ENCODE measurements around the gene TBC1D25.
A peak's percentile ranks its signal among the peaks of the same experiment; 100 is the strongest.

The TBC1D25 gene

DNA sequence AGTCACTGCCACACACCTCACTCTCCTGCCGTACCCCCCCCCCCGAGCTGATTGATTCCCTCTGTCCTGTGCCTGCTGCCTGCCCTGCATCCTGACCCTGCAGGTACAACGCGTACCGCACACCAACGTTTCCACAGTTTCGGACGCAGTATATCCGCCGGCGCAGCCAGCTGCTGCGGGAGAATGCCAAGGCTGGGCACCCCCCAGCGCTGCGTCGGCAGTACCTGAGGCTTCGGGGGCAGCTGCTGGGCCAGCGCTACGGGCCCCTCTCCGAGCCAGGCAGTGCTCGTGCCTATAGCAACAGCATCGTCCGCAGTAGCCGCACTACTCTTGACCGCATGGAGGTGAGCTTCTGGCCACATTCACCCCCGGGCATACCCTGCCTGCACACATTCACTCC lies 59.1 kb downstream of the TBC1D25 start:
- DNase-seq: peak in 1 of 51 donors; percentile 3

DNA sequence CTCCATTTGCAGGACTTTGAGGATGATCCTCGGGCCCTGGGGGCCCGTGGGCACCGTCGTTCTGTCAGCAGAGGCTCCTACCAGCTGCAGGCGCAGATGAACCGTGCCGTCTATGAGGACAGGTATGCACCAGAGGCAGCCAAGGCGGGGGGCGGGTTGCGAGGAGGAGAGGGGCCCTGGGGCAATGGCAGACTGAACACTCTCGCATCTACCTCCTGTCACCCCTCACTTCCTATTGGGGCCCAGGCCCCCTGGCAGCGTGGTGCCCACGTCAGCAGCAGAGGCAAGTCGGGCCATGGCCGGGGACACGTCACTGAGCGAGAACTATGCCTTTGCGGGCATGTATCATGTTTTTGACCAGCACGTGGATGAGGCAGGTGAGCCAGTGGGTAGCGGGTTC lies 59.8 kb downstream of the TBC1D25 start:
- no peak for DNase-seq

DNA sequence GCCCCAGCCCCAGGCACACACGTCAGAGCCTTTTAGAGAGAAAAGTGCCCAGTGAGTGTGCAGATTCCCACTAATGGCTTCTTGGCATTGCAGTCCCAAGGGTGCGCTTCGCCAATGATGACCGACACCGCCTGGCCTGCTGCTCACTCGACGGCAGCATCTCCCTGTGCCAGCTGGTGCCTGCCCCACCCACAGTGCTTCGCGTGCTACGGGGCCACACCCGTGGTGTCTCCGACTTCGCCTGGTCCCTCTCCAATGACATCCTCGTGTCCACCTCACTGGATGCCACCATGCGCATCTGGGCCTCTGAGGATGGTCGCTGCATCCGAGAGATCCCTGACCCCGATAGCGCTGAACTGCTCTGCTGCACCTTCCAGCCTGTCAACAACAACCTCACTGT lies 60.7 kb downstream of the TBC1D25 start:
- DNase-seq: no peak

DNA sequence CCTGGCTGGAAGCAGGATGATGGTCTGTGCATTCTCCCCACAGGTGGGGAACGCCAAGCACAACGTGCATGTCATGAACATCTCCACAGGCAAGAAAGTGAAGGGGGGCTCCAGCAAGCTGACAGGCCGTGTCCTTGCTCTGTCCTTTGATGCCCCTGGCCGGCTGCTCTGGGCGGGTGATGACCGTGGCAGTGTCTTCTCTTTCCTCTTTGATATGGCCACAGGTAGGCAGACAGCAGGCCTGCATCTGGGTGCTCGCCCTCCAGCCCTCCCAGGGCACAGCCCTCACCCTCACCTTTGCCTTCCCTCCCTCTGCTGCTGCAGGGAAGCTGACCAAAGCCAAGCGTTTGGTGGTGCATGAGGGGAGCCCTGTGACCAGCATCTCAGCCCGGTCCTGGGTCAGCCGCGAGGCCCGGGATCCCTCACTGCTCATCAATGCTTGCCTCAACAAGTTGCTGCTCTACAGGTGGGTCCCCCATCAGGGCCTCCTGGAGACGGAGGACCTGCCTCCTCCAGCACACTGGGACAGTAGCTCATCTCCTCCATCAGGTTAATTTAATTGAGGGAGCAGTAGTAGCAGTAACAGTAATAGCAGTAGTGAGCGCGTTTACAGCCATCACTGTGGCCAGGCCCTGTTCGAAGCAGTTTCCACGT lies 62.4 kb downstream of the TBC1D25 start:
- no peak for DNase-seq

DNA sequence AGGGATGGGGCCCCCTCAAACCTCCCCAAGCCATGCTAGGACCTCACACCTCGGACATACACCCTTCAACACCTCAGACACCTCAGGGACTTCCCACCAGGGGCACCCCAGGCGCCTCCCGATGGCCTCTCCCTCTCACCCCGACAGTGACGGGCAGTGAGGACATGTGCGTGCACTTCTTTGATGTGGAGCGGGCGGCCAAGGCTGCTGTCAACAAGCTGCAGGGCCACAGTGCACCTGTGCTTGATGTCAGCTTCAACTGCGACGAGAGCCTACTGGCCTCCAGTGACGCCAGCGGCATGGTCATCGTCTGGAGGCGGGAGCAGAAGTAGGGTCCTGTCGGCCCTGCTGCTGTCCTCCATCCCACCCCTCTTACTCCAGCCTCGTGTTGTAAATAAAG lies 65.2 kb downstream of the TBC1D25 start:
- DNase-seq: no peak

DNA sequence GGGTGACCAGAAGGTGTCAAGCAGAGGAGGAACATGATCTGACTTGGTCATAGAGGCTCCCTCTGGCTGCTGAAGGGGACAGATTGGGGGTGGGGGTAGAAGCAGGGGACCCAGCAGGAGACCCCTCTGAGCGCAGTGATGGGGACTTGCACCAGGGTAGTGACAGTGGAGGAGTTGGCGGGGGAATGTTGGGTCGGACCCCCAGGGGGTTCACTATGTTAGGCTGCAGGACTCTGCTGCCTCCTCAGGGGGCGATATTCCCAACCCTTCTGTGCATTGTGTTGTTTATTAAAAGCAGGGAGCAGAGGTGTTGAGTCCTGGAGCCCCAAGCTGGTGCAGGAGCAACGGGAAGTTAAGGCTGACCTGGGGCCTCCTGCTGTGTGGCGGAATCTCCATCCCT lies 66.6 kb downstream of the TBC1D25 start:
- DNase-seq: no peak

DNA sequence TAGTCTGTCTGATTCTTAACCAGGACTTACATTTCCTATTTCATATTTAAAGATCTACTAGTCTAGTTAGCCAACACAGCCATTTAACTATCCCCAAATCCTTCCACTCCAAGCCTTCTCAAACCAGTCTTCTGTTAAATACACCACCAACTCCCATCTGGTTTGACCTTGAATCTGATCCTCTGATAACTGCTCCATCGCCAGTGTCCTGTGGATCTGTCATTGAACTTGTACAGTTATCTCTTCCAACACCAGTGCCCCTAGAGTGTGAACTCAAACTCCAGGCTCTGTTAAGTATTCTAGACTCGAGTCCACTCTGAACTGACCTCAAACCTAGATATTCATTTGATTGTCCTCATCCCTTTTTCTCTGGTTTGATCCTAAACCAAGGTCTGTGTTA lies 72.2 kb downstream of the TBC1D25 start:
- no peak for DNase-seq
